HepG2 (cell line): ENCODE results near the gene PSMB9.

Source experiments
- ADNP ChIP-seq: sonication (generic); formaldehyde crosslinking; IDR thresholded peaks from 2 replicates; pipeline ENCODE4 v1.4.0; 2020; ENCODE audit warnings: missing genetic modification reagents
- DNMT1 ChIP-seq: sonication (generic); formaldehyde crosslinking; IDR thresholded peaks from 2 replicates; pipeline ENCODE4 v1.5.1; 2020; ENCODE audit warnings: mild to moderate bottlenecking, missing genetic modification reagents
- HINFP ChIP-seq: sonication (generic); formaldehyde crosslinking; IDR thresholded peaks from 2 replicates; pipeline ENCODE4 v1.4.0; 2020; ENCODE audit warnings: low read depth, mild to moderate bottlenecking, missing genetic modification reagents
- HOXD1 ChIP-seq: sonication (generic); formaldehyde crosslinking; IDR thresholded peaks from 2 replicates; pipeline ENCODE4 v1.5.0; 2020; ENCODE audit warnings: missing genetic modification reagents
- NFE2L1 ChIP-seq: sonication (generic); formaldehyde crosslinking; IDR thresholded peaks from 2 replicates; pipeline ENCODE4 v1.4.0; 2020; ENCODE audit warnings: missing genetic modification reagents, mild to moderate bottlenecking, borderline replicate concordance
- POLR2AphosphoS5 ChIP-seq: IDR thresholded peaks from 2 replicates; pipeline ENCODE4 v1.6.1; 2012; ENCODE audit warnings: low read depth, low read length
- RORA ChIP-seq: sonication (generic); formaldehyde crosslinking; IDR thresholded peaks from 2 replicates; pipeline ENCODE4 v1.5.0; 2020; ENCODE audit warnings: mild to moderate bottlenecking, missing genetic modification reagents, moderate library complexity
- TARDBP ChIP-seq: sonication (generic); formaldehyde crosslinking; IDR thresholded peaks from 2 replicates; pipeline ENCODE4 v1.8.0; 2022; ENCODE audit warnings: mild to moderate bottlenecking, missing genetic modification reagents
- THAP11 ChIP-seq: IDR thresholded peaks from 2 replicates; pipeline ENCODE4 v1.6.1; 2016; ENCODE audit warnings: missing biosample characterization, missing genetic modification reagents
- TRIM24 ChIP-seq: sonication (generic); formaldehyde crosslinking; IDR thresholded peaks from 2 replicates; pipeline ENCODE4 v1.8.0; 2022; ENCODE audit warnings: mild to moderate bottlenecking, missing genetic modification reagents
- ZFP82 ChIP-seq: sonication (generic); formaldehyde crosslinking; IDR thresholded peaks from 2 replicates; pipeline ENCODE4 v1.5.1; 2020; ENCODE audit warnings: mild to moderate bottlenecking, missing genetic modification reagents, borderline replicate concordance
- ZFX ChIP-seq: sonication (generic); formaldehyde crosslinking; IDR thresholded peaks from 2 replicates; pipeline ENCODE4 v1.4.0; 2020; ENCODE audit warnings: mild to moderate bottlenecking, low read depth, missing genetic modification reagents, moderate library complexity
- ZHX1 ChIP-seq: sonication (generic); formaldehyde crosslinking; IDR thresholded peaks from 2 replicates; pipeline ENCODE4 v1.8.1; 2022; ENCODE audit warnings: low read depth, mild to moderate bottlenecking, missing genetic modification reagents
- ZNF292 ChIP-seq: sonication (generic); formaldehyde crosslinking; IDR thresholded peaks from 2 replicates; pipeline ENCODE4 v1.8.1; 2022; ENCODE audit warnings: mild to moderate bottlenecking, low read depth, missing genetic modification reagents, borderline replicate concordance

GRCh38 chr6:32876603-32877002 lies 22.6 kb downstream of the PSMB9 start:
- TF ChIP-seq ZHX1 (CRISPR knock-in tag) (no peak), ZFX (CRISPR knock-in tag) (no peak), TRIM24 (CRISPR knock-in tag) (no peak), DNMT1 (CRISPR knock-in tag) (no peak), THAP11 (no peak), POLR2AphosphoS5 (no peak), ZFP82 (CRISPR knock-in tag) (no peak), ZNF292 (CRISPR knock-in tag) (no peak), ADNP (CRISPR knock-in tag) (no peak), HINFP (CRISPR knock-in tag) (no peak), RORA (no peak), HOXD1 (CRISPR knock-in tag) (no peak), TARDBP (CRISPR knock-in tag) (no peak), NFE2L1 (CRISPR knock-in tag) (no peak)
